Measurements from ENCODE around the gene HLA-E.

- no peak for TF ChIP-seq POLR2A (IDR thresholded peaks at IDR 0.05)
- TF ChIP-seq, protein P1, sequence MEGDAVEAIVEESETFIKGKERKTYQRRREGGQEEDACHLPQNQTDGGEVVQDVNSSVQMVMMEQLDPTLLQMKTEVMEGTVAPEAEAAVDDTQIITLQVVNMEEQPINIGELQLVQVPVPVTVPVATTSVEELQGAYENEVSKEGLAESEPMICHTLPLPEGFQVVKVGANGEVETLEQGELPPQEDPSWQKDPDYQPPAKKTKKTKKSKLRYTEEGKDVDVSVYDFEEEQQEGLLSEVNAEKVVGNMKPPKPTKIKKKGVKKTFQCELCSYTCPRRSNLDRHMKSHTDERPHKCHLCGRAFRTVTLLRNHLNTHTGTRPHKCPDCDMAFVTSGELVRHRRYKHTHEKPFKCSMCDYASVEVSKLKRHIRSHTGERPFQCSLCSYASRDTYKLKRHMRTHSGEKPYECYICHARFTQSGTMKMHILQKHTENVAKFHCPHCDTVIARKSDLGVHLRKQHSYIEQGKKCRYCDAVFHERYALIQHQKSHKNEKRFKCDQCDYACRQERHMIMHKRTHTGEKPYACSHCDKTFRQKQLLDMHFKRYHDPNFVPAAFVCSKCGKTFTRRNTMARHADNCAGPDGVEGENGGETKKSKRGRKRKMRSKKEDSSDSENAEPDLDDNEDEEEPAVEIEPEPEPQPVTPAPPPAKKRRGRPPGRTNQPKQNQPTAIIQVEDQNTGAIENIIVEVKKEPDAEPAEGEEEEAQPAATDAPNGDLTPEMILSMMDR (IDR thresholded peaks at IDR 0.05): no peak
Observed at GRCh38 chr6:30462482-30462881, 26.8 kb upstream of the HLA-E start.
